ENCODE results near the gene ERICH4.
"Not testable (repeated sequence)": the region's sequence is repeated elsewhere in the genome, so short reads cannot be mapped to it uniquely, and the experiment has no call there.

ERICH4 gene

DNA sequence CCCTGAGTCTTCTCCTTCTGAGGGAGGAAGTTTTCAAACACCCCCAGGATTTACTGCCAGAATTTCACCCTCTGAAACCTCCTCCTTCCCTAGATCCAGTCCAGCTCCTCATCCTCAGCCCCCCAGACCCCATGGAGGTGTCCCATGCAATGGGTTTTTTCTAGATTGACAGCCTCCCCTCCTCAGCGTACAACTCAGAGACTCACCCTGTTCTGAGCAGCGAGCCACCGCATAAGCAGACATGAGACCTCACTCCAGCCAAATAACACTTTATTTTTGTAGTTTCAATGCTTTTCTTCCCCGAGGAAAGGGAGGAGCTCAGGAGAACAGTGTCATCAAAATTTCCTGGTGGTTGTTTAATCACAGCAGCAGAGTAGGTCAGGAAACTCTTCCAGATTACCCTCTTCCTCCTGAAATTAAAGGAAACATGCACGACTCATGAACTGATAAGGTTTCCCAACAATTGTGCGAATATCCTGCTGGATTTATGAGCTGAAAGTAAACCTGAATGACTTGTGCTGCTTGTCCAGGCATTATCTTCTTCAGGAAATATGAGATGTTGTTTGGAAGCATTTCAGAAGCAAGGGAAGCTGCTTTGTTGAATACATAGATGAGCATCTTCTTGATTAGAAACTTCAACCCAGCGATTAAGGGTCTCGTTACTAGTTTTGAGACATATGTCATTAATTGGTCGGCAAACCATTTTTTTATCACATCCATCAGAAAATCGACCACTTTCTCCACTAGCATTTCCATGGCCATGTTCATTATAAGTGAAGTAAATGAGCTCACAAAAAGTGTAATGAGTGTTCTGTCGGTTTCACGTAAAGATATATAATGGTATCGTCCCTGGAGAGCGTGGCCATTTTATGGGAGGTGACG is 36.2 kb downstream of the ERICH4 start:
- DNase-seq (ENCODE audit: low read depth in 2 of 2): no peak

DNA sequence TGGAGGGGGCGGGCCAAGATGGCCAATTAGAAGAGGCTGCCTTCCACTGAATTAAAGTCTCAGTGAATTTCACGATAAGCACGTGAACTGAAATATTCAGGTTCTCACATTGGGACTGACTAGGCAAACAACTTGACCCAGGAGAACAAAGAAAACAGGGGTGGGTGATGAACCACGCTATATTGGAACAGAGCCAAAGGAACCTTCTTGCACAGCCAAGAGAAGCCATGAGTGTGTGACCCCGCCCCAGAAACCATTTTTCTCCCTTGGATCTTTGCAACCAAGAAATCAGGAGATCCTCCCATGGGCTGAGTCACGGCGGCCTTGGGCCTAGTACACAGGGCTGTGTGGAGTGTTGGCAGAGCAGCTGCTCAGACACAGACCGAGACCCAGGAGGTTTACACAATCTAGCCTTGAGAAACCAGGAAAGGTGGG is 36.8 kb downstream of the ERICH4 start:
- DNase-seq (ENCODE audit: low read depth in 2 of 2): no peak

DNA sequence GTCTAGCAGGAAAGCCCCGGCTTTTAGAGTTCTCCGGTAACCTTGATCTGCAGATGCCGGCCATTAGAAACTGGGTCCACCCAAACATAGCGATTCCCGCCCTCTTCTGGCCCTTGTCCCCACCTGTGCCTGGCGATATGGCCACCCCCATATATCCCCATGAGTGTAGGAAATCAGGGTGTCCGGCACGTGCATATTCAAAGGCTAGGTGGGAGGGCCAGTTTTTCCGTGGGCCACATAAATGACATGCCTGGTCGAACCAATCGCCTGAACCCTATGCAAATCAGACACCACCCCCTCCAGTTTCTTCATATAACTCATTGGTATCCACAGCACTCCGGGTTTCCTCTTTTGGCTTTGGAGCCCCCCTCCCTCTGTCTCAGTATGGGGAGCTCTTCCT is 37.4 kb downstream of the ERICH4 start:
- no peak for DNase-seq (ENCODE audit: low read depth in 2 of 2)

DNA sequence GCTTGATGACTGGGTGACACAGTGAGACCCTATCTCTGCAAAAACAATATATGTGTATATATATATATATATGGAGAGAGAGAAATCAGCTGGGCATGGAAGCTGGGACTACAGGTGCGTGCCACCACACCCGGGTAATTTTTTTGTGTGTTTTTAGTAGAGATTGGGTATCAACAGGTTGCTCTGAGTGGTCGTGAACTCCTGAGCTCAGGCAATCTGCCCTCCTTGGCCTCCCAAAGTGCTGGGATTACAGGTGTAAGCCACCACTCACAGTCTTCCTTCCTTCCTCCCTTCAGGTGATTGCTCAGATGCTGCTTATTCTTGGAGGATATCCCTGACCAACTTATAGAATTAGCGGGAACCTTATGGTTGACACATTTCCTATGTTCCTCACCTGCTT is 41.9 kb downstream of the ERICH4 start:
- DNase-seq (ENCODE audit: low read depth in 2 of 2): no peak

DNA sequence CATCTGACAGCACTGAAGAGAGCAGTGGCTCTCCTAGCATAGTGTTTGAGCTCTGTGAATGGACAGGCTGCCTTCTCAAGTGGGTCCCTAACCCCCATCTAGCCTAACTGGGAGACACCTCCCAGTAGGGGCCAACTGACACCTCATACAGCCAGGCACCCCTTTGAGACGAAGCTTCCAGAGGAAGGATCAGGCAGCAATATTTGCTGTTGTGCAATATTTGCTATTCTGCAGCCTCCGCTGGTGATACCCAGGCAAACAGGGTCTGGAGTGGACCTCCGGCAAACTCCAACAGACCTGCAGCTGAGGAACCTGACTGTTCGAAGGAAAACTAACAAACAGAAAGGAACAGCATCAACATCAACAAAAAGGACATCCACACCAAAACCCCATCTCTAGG is 44.0 kb downstream of the ERICH4 start:
- DNase-seq (ENCODE audit: low read depth in 2 of 2): not testable (repeated sequence)

DNA sequence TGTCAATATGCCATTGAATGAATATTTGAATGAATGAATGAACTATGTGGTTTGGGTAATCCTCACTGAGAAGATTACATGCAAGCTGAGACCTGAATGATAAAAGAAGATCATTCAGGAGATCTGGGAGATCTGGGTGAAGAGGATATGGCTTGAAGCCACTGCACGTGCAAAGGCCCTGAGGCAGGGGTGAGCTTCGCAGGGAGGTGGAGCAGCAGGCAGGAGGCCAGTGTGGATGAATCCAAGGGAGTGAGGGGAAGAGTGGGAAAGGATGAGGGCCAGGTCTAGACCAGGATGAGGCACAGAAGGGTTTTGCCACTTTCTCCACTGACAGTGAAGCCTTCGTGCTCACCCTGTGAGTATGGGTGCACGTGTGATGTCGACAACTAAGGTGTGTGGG is 49.9 kb downstream of the ERICH4 start:
- no peak for DNase-seq (ENCODE audit: low read depth in 2 of 2)

All from fibroblast of skin of left quadriceps (primary cell).